Measurements from ENCODE around the gene UPK1A. TPM values are rescaled to one million over a fixed set of nuclear protein-coding genes. Genes with fewer than 3 reads are reported as not detected.

The UPK1A gene
- total RNA-seq, 1 donor from 2014 or later: not detected

DNA sequence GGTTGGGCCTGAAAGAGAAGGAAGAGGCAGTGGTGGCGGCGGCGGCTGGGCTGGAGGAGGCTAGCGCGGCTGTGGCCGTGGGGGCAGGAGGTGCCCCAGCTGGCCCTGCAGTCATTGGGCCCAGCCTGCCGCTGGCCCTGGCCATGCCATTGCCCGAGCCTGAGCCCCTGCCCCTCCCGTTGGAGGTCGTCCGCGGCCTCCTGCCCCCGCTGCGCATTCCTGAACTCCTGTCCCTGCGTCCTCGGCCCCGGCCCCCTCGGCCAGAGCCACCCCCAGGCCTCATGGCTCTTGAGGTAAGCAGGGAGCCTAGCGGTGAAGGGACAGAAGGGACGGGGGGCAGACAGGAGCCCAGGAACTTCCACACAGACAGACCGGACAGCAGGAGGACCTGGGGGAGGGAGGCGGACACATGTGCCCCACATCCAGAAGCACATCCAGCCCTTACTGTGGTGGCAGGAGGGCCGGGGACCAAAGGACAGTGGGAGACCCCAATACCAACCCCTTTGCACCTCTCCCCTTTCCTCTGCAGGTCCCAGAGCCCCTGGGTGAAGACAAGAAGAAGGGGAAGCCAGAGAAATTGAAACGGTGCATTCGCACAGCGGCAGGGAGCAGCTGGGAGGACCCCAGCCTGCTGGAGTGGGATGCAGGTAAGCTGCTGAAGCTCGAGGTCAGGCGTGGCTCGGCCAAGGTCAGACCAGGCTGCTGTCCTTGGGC lies 32.4 kb upstream of the UPK1A start:
- Histone ChIP-seq H3K9me3 (replicated peaks) (no peaks in the 10 kb centered on the region), H3K4me3 (no peak overlapping the region), H3K27me3 (ENCODE audit: low read depth) (no peaks in the 10 kb centered on the region), H3K4me1 (peaks cover 20% of the 10 kb centered on the region), H3K36me3 (peaks cover 85% of the 10 kb centered on the region), H3K27ac (replicated peaks) (no peak overlapping the region)
- intact Hi-C loops (cut with micrococcal nuclease): no loop called here
- no peak for DNase-seq
- TF ChIP-seq, protein P1, sequence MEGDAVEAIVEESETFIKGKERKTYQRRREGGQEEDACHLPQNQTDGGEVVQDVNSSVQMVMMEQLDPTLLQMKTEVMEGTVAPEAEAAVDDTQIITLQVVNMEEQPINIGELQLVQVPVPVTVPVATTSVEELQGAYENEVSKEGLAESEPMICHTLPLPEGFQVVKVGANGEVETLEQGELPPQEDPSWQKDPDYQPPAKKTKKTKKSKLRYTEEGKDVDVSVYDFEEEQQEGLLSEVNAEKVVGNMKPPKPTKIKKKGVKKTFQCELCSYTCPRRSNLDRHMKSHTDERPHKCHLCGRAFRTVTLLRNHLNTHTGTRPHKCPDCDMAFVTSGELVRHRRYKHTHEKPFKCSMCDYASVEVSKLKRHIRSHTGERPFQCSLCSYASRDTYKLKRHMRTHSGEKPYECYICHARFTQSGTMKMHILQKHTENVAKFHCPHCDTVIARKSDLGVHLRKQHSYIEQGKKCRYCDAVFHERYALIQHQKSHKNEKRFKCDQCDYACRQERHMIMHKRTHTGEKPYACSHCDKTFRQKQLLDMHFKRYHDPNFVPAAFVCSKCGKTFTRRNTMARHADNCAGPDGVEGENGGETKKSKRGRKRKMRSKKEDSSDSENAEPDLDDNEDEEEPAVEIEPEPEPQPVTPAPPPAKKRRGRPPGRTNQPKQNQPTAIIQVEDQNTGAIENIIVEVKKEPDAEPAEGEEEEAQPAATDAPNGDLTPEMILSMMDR (IDR thresholded peaks at IDR 0.05; ENCODE audit: borderline replicate concordance): no peak

DNA sequence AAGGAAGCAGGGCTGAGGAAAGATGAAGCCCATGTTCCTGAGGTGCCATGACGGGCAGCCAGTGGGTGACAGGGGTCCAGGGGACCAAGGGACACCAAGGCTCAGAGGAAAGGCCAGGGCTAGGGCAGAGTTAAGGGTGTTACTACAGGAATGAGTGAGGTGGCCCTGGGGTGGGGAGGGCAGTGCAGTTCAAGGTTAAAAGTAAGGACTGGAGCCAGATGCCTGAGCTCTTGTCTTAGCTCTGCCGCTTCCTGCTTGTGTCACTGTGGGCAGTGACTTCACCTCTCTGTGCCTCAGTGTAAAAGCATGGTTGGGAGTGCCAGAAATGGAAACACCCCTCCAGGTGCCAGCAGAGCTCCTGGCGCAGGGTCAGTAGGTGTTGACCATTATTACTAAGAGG lies 29.7 kb upstream of the UPK1A start:
- no peaks in the 10 kb centered on the region for H3K27me3 ChIP-seq (ENCODE audit: low read depth)
- peaks cover 69% of the 10 kb centered on the region for H3K36me3 ChIP-seq
- H3K27ac ChIP-seq (replicated peaks): no peak overlapping the region
- TF ChIP-seq, protein P1 (IDR thresholded peaks at IDR 0.05; ENCODE audit: borderline replicate concordance): no peak
- H3K4me1 ChIP-seq: no peaks in the 10 kb centered on the region
- no peak for DNase-seq
- no peak overlapping the region for H3K4me3 ChIP-seq
- intact Hi-C loops (cut with micrococcal nuclease): no loop called here
- no peaks in the 10 kb centered on the region for H3K9me3 ChIP-seq (replicated peaks)

DNA sequence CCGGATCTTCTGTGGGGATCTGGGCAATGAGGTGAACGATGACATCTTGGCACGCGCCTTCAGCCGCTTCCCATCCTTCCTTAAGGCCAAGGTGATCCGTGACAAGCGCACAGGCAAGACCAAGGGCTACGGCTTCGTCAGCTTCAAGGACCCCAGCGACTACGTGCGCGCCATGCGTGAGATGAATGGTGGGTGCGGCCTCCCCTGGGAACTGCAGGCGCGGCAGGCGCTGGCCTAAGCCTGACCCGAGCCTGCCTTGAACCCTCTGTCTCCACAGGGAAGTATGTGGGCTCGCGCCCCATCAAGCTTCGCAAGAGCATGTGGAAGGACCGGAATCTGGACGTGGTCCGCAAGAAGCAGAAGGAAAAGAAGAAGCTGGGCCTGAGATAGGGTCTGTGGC lies 29.2 kb upstream of the UPK1A start:
- Histone ChIP-seq H3K36me3 (peaks cover 64% of the 10 kb centered on the region), H3K27me3 (ENCODE audit: low read depth) (no peaks in the 10 kb centered on the region), H3K9me3 (replicated peaks) (no peaks in the 10 kb centered on the region), H3K4me1 (no peaks in the 10 kb centered on the region), H3K27ac (replicated peaks) (no peak overlapping the region), H3K4me3 (no peak overlapping the region)
- TF ChIP-seq, protein P1 (IDR thresholded peaks at IDR 0.05; ENCODE audit: borderline replicate concordance): no peak
- DNase-seq: no peak
- intact Hi-C loops (cut with micrococcal nuclease): no loop called here

DNA sequence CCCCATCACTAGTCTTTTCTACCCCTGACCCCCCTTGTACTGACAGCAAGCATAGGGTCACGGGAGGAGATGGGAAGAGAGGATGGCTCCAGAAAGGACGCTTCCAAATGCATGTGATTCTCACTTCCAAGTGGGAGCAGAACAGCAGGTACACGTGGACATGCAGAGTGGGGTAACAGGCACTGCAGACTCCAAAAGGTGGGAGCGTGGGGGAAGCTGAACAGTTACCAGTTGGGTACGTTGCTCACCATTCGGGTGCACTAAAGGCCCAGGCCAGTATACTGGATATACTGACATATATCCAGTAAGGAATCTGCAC lies 27.0 kb upstream of the UPK1A start:
- Histone ChIP-seq H3K36me3 (peaks cover 42% of the 10 kb centered on the region), H3K4me3 (no peak overlapping the region), H3K9me3 (replicated peaks) (no peaks in the 10 kb centered on the region), H3K27me3 (ENCODE audit: low read depth) (no peaks in the 10 kb centered on the region), H3K27ac (replicated peaks) (no peak overlapping the region), H3K4me1 (peaks cover 18% of the 10 kb centered on the region)
- no peak for DNase-seq
- intact Hi-C loops (cut with micrococcal nuclease): no loop called here
- TF ChIP-seq, protein P1 (IDR thresholded peaks at IDR 0.05; ENCODE audit: borderline replicate concordance): no peak

DNA sequence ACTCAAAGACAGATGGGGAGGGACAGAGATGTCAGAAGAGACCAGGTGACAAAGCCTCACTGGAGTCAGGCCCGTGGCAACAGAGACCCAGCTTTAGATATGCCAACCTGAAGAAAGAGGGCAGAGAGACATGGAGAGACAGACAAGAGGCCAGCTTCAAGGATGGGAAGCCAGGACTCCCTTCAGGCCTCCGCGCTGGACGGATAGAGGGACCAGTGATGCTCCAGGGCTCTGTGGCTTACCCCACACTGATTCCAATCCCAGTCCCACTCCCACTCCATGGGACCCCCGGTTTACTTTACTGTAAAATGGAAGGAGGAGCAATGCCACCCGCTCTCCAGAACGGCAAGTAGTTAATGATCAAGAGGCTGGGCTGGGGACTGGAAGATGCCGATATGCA lies 26.5 kb upstream of the UPK1A start:
- Histone ChIP-seq H3K36me3 (peaks cover 37% of the 10 kb centered on the region), H3K4me1 (peaks cover 21% of the 10 kb centered on the region), H3K4me3 (no peak overlapping the region), H3K27me3 (ENCODE audit: low read depth) (no peaks in the 10 kb centered on the region), H3K27ac (replicated peaks) (no peak overlapping the region), H3K9me3 (replicated peaks) (no peaks in the 10 kb centered on the region)
- DNase-seq: no peak
- TF ChIP-seq, protein P1 (IDR thresholded peaks at IDR 0.05; ENCODE audit: borderline replicate concordance): no peak
- intact Hi-C loops (cut with micrococcal nuclease): no loop called here
